Colonic mucosa (tissue), 4 donors: Measurements from ENCODE around the gene DDIT3. TPM values are rescaled to one million over a fixed set of nuclear protein-coding genes. Genes with fewer than 3 reads are reported as not detected.
"Not testable (repeated sequence)": the region's sequence is repeated elsewhere in the genome, so short reads cannot be mapped to it uniquely, and the experiment has no call there.

Experiments used
- DNase-seq: peaks from one replicate; pipeline ENCODE4 v3.0.0-alpha.2; 2020
- H3K27ac ChIP-seq: fragments of 200-600 bp; one replicate; pipeline ENCODE4 v1.8.0; 2021
- H3K27me3 ChIP-seq: fragments of 200-600 bp; one replicate; pipeline ENCODE4 v1.8.0; 2021
- H3K36me3 ChIP-seq: fragments of 200-600 bp; one replicate; pipeline ENCODE4 v1.8.0; 2021
- H3K4me1 ChIP-seq: fragments of 200-600 bp; one replicate; pipeline ENCODE4 v1.8.0; 2021; ENCODE audit warnings: mild to moderate bottlenecking
- H3K4me3 ChIP-seq: fragments of 200-600 bp; one replicate; pipeline ENCODE4 v1.8.0; 2021
- H3K9ac ChIP-seq, 2 donors: one replicate each; pipeline ENCODE4 v1.7.0; 2013; ENCODE audit warnings: control low read depth in 2 of 2, low read depth in 2 of 2, low read length in 2 of 2
- H3K9me3 ChIP-seq: fragments of 200-600 bp; one replicate; pipeline ENCODE4 v1.8.0; 2021
- intact Hi-C: fragments of 100-400 bp; cut with DNase I; formaldehyde crosslinking; loops from one replicate; pipeline ENCODE4 v1.14.1; 2022
- total RNA-seq, 2 donors: library from RNA; stranded (reverse); fragmentation: NEBNext Ultra II Directional in 1 of 2; extraction: Animal tissue kit (Norgen Biotek cat#: 25700) in 1 of 2; gene quantifications; one replicate each; pipeline ENCODE4 v1.2.1, GENCODE V29; 2021
- TF ChIP-seq, protein P1 (sequence below): fragments of 200-600 bp; IDR thresholded peaks from one replicate; pipeline ENCODE4 v1.8.0; 2022; ENCODE audit warnings: antibody characterized with exemption, mild to moderate bottlenecking
- donor health status: healthy.
- donor health status: DM: no; HTN: no; CAD: no.
- donor health status: DM: no; HTN: no; CAD: no.

DDIT3 gene
- total RNA-seq, 2 donors from 2014 or later, result 17.5 to 22.8 TPM

DNA sequence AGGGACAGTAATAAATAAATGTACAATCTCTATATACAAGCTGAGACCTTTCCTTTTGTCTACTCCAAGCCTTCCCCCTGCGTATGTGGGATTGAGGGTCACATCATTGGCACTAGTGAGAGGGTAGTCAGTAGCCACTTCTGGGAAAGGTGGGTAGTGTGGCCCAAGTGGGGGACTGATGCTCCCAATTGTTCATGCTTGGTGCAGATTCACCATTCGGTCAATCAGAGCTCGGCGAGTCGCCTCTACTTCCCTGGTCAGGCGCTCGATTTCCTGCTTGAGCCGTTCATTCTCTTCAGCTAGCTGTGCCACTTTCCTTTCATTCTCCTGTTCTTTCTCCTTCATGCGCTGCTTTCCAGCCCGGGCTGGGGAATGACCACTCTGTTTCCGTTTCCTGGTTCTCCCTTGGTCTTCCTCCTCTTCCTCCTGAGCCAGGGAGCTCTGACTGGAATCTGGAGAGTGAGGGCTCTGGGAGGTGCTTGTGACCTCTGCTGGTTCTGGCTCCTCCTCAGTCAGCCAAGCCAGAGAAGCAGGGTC is 3.6 kb downstream of the DDIT3 start:
- Histone ChIP-seq H3K4me3 (no peak overlapping the region), H3K27ac (no peak overlapping the region), H3K36me3 (peaks cover 23% of the 10 kb centered on the region), H3K9me3 (no peaks in the 10 kb centered on the region), H3K27me3 (no peaks in the 10 kb centered on the region), H3K4me1 (peaks cover 14% of the 10 kb centered on the region), H3K9ac (peak overlapping the region in 1 of 2 donors; percentile 19)
- intact Hi-C loops, result no loop called here
- no peak for DNase-seq
- TF ChIP-seq, protein P1, sequence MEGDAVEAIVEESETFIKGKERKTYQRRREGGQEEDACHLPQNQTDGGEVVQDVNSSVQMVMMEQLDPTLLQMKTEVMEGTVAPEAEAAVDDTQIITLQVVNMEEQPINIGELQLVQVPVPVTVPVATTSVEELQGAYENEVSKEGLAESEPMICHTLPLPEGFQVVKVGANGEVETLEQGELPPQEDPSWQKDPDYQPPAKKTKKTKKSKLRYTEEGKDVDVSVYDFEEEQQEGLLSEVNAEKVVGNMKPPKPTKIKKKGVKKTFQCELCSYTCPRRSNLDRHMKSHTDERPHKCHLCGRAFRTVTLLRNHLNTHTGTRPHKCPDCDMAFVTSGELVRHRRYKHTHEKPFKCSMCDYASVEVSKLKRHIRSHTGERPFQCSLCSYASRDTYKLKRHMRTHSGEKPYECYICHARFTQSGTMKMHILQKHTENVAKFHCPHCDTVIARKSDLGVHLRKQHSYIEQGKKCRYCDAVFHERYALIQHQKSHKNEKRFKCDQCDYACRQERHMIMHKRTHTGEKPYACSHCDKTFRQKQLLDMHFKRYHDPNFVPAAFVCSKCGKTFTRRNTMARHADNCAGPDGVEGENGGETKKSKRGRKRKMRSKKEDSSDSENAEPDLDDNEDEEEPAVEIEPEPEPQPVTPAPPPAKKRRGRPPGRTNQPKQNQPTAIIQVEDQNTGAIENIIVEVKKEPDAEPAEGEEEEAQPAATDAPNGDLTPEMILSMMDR, result no peak

GRCh38 chr12:57515934-57516541 is 4.3 kb downstream of the DDIT3 start:
- intact Hi-C loops, result no loop called here
- H3K4me3 ChIP-seq, result no peak overlapping the region
- H3K27ac ChIP-seq, result no peak overlapping the region
- H3K4me1 ChIP-seq, result peaks cover 12% of the 10 kb centered on the region
- peaks cover 23% of the 10 kb centered on the region for H3K36me3 ChIP-seq
- no peak for DNase-seq
- no peaks in the 10 kb centered on the region for H3K9me3 ChIP-seq
- no peak overlapping the region for H3K9ac ChIP-seq
- no peaks in the 10 kb centered on the region for H3K27me3 ChIP-seq
- TF ChIP-seq, protein P1, result no peak

DNA sequence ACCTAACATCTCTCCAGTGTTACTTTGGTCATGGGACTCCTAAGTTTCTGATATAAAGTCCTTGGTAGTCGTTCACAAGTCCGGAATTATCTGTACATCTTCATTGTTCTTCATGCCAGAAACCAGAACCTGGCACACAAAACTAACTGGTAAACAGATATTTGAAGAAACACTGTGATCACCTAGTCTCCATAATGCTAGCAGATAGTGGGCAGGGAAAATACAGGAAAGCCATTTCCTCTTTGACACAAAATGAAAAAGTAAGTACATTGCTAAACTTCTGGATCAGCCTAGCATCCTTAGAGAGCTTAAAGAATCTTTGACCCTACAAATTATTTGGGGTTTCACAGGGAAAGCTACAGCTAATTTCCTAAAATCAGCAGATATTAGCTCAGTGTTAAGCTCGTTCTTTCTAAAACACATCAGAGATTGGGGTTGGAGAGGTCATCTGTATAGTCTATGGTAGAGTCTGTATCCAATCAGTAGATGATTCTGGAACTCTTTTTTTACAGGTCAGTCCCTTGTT is 4.8 kb downstream of the DDIT3 start:
- H3K4me3 ChIP-seq, result no peak overlapping the region
- peaks cover 12% of the 10 kb centered on the region for H3K4me1 ChIP-seq
- no peak for DNase-seq
- TF ChIP-seq, protein P1, result no peak
- H3K27ac ChIP-seq, result no peak overlapping the region
- no peaks in the 10 kb centered on the region for H3K27me3 ChIP-seq
- H3K9me3 ChIP-seq, result no peaks in the 10 kb centered on the region
- intact Hi-C loops, result no loop called here
- peaks cover 23% of the 10 kb centered on the region for H3K36me3 ChIP-seq
- no peak overlapping the region for H3K9ac ChIP-seq

DNA sequence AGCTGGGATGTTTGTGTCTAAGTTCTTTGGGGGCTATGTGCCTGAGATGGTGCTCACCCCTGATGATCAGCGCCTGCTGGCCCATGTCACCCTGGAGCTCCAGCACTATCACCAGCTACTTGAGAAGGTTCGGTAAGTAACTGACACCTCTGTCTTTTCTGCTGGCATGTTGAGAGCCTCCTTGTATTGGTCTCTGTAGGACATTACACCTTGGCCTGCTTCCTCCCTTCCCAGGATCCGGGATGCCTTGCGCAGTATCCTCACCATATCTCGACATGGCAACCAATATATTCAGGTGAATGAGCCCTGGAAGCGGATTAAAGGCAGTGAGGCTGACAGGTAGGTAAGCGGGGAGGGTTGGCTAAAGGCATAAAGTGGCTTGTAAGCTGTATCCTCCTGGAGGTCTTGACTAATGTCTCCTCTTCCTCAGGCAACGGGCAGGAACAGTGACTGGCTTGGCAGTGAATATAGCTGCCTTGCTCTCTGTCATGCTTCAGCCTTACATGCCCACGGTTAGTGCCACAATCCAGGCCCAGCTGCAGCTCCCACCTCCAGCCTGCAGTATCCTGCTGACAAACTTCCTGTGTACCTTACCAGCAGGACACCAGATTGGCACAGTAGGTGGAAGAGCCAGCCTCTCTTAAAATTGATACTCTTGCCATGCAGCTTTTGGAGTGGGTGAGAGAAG is 5.5 kb downstream of the DDIT3 start:
- TF ChIP-seq, protein P1, result no peak
- no peaks in the 10 kb centered on the region for H3K27me3 ChIP-seq
- H3K4me3 ChIP-seq, result no peak overlapping the region
- H3K4me1 ChIP-seq, result peaks cover 12% of the 10 kb centered on the region
- H3K27ac ChIP-seq, result no peak overlapping the region
- DNase-seq, result no peak
- H3K36me3 ChIP-seq, result peaks cover 24% of the 10 kb centered on the region
- no peaks in the 10 kb centered on the region for H3K9me3 ChIP-seq
- intact Hi-C loops, result no loop called here
- H3K9ac ChIP-seq, result no peak overlapping the region

DNA sequence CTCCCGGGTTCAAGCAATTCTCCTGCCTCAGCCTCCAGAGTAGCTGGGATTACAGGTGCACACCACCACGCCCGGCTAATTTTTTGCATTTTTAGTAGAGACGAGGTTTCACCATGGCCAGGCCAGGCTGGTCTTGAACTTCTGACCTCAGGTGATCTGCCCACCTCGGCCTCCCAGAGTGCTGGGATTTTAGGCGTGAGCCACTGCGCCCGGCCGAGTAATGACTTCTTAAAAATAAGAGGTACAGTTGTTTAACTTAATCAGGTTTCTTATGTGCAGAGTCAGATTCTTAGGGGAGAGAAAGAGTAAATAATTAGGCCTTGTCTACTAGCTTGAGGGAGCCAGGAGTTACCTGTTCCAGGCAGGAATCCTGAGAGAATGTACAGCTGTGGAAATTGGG is 6.1 kb downstream of the DDIT3 start:
- peaks cover 28% of the 10 kb centered on the region for H3K36me3 ChIP-seq
- H3K4me3 ChIP-seq, H3K9me3 ChIP-seq, H3K9ac ChIP-seq, intact Hi-C loops, DNase-seq, H3K27me3 ChIP-seq, H3K27ac ChIP-seq: not testable (repeated sequence)
- H3K4me1 ChIP-seq, result peaks cover 12% of the 10 kb centered on the region

DNA sequence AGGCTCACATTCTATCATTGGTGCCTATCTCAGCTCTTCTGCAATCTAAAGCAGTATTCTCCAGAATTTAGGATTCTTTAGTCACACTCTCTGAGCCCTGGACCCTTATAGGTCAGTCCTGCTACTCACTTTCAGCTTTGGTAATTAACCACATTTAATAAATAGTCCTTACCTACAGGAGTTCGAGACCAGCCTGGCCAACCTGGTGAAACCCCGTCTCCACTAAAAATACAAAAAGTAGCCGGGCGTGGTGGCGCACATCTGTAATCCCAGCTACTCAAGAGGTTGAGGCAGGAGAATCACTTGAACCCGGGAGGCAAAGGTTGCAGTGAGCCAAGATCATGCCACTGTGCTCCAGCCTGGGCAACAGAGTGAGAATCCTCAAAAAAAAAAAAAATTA is 6.6 kb downstream of the DDIT3 start:
- H3K4me3 ChIP-seq, H3K4me1 ChIP-seq, H3K9me3 ChIP-seq, H3K9ac ChIP-seq, DNase-seq, intact Hi-C loops, H3K27ac ChIP-seq, H3K27me3 ChIP-seq: not testable (repeated sequence)
- H3K36me3 ChIP-seq, result peaks cover 28% of the 10 kb centered on the region
